SH-SY5Y (cell line): ENCODE results near the gene DDC.

Experiments
- GATA2 ChIP-seq: IDR thresholded peaks from 2 replicates; pipeline ENCODE4 v1.6.1; 2011; ENCODE audit warnings: mild to moderate bottlenecking, low read depth, low read length
- GATA3 ChIP-seq: IDR thresholded peaks from 2 replicates; pipeline ENCODE4 v1.6.1; 2011; ENCODE audit warnings: low read depth, mild to moderate bottlenecking, low read length, moderate library complexity

DNA sequence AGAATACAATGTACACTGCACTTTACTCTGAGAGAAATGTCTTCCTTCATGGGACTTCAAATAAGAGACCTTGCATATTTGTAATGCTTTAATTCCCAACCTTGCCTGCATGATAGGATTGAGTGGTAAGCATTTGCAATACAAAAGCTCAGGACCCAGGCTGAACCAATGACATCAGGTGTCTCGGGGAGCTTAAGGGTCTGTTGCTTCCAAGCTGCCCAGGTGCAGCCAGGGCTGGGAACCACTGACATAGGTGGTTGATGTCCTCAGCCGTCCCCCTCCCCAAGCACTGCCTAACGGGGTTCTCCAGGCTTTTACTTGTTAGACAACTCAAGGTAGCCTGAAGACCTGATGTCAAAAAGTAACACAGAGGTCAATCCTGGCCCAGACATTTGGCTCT, 144.2 kb downstream of the DDC start:
- TF ChIP-seq GATA2: no peak
- no peak for TF ChIP-seq GATA3
